Body of pancreas (tissue), 4 donors: ENCODE data around the gene KDM2B. TPM values are rescaled to one million over a fixed set of nuclear protein-coding genes. Genes with fewer than 3 reads are reported as not detected.

Experiments used
- ATAC-seq: fragments of 150-250 bp; one replicate; pipeline ENCODE4 v1.9.1; 2016
- DNase-seq, 4 donors: peaks; one replicate each; pipeline ENCODE4 v3.0.0-alpha.2; 2019
- H3K27ac ChIP-seq, 4 donors: fragments of 200-600 bp; sonication (generic); 1 replicate in 3 of 4; 2 replicates in 1 of 4; pipeline versions ENCODE4 v1.5.1 to v1.6.1; 2016 to 2019; ENCODE audit warnings: mild to moderate bottlenecking in 1 of 4, mixed read lengths in 1 of 4, moderate library complexity in 1 of 4
- H3K27me3 ChIP-seq, 2 donors: fragments of 200-600 bp; sonication (generic); one replicate each; pipeline ENCODE4 v1.6.0; 2016; ENCODE audit warnings: mild to moderate bottlenecking in 1 of 2
- H3K36me3 ChIP-seq, 2 donors: fragments of 200-600 bp; sonication (generic); replicated peaks in 1 of 2; 2 replicates each; pipeline ENCODE4 v1.5.1; 2016; ENCODE audit warnings: low read depth in 2 of 2; ENCODE audit not compliant: insufficient read depth in 1 of 2
- H3K4me1 ChIP-seq: fragments of 200-600 bp; sonication (generic); one replicate; pipeline ENCODE4 v1.6.0; 2016
- H3K4me3 ChIP-seq, 2 donors: fragments of 200-600 bp; sonication (generic); 1 replicate in 1 of 2; 2 replicates in 1 of 2; pipeline ENCODE4 v1.5.1; 2016 to 2019
- H3K9me3 ChIP-seq, 3 donors: fragments of 200-600 bp; sonication (generic); 1 replicate in 2 of 3; 2 replicates in 1 of 3; pipeline ENCODE4 v1.5.1; 2016
- CTCF ChIP-seq, 7 experiments: fragments of 450-650 bp in 4 of 7; fragments of 200-600 bp in 3 of 7; sonication (generic) in 3 of 7; IDR thresholded peaks; one replicate each; pipeline ENCODE4 v1.5.1; 2016 to 2019; ENCODE audit warnings: antibody characterized with exemption in 7 of 7
- POLR2A ChIP-seq, 3 donors: fragments of 450-650 bp; IDR thresholded peaks; one replicate each; pipeline ENCODE4 v1.6.1; 2016; ENCODE audit warnings: antibody characterized with exemption in 3 of 3, mild to moderate bottlenecking in 2 of 3
- WGBS, 2 donors: methylation state at CpG; one replicate each; pipeline ENCODE4 v1.1.5; 2017; 5-methylcytosine and 5-hydroxymethylcytosine counted together
- intact Hi-C: fragments of 100-400 bp; cut with DNase I; formaldehyde crosslinking; loops from one replicate; pipeline ENCODE4 v1.15.1; 2023
- total RNA-seq, 2 donors: library from RNA; depleted of rRNA; stranded (reverse); fragments of >200 nt; gene quantifications; one replicate each; pipeline ENCODE4 v1.1.0, GENCODE V29; 2016

The KDM2B gene
- total RNA-seq, 2 donors from 2014 or later, result 17.8 to 26.5 TPM

DNA sequence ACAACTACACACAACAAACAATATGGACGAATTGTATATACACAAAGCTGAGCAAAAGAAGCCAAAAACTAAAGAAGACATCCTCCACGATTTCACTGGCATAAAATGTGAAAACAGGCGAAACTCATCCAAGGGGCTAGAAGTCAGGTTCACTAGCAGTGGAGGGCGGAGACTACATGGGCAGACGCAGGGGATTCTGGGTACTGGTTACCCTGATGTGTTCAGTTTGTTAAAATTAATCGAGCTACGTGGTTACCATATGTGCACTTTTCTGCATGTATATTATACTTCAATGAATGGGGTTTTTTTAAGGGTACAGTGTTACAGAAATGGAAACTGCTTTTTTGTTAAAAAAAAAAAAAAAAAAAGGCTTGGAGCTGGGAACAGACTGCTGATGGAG, 12.3 kb downstream of the KDM2B start:
- TF ChIP-seq CTCF (IDR thresholded peaks at IDR 0.05), result no peak
- no peak for TF ChIP-seq POLR2A (IDR thresholded peaks at IDR 0.05)
- no peak overlapping the region for H3K4me3 ChIP-seq
- intact Hi-C loops, result no loop called here
- 77 to 87% methylated on average over 7 of the region's 7 CpGs for WGBS, 2 donors
- H3K9me3 ChIP-seq, result no peaks in the 10 kb centered on the region
- no peaks in the 10 kb centered on the region for H3K27me3 ChIP-seq
- H3K4me1 ChIP-seq, result no peaks in the 10 kb centered on the region
- no peaks in the 10 kb centered on the region for H3K36me3 ChIP-seq
- ATAC-seq (no peak), DNase-seq (no peak)
- H3K27ac ChIP-seq, result no peak overlapping the region

DNA sequence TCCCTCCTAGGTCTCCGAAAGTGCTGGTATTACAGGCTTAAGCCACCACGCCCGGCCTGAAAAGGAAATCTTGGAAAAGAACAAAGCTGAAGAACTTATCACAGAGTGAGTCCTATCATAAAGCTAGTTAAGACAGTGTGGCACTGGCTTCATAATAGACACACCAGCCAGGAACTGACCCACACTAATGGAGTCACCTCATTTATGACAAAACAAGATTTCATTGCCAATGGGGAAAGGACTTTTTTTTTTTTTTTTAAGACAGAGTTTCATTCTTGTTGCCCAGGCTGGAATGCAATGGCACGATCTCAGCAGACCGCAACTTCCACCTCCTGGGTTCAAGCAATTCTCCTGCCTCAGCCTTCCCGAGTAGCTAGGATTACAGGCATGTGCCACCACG, 15.7 kb downstream of the KDM2B start:
- H3K4me3 ChIP-seq, result no peak overlapping the region
- ATAC-seq, result no peak
- no peaks in the 10 kb centered on the region for H3K4me1 ChIP-seq

DNA sequence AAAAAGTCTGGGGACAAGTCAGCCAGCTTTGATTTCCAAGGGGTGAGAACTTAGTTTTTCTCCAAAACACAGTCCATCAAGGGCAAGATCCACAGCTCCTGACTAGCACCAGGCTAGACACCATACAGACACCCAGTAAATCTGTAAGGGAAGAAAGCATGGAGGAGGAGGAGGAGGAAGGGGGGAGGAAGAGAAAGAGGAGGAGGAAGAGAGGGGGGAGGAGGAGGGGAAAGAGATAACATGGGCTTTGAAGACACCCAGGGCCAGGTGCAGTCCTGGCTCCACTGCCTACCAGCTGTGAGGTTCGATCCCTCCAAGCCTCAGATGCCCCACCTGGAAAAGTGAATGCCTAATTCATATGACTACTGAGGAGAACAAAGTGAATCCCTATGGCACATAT, 18.3 kb downstream of the KDM2B start:
- Histone ChIP-seq H3K27ac (no peak overlapping the region), H3K4me3 (no peak overlapping the region), H3K9me3 (no peaks in the 10 kb centered on the region), H3K4me1 (no peaks in the 10 kb centered on the region), H3K36me3 (no peaks in the 10 kb centered on the region), H3K27me3 (no peaks in the 10 kb centered on the region)
- TF ChIP-seq POLR2A (IDR thresholded peaks at IDR 0.05), result no peak
- TF ChIP-seq CTCF (IDR thresholded peaks at IDR 0.05), result no peak
- DNase-seq (no peak), ATAC-seq (no peak)
- 64 to 79% methylated on average over 1 of the region's 1 CpG for whole genome bisulfite sequencing, 2 donors
- intact Hi-C loops, result no loop called here

More for the DNA sequence above, 15.7 kb downstream of the KDM2B start:
- Histone ChIP-seq H3K27me3 (no peaks in the 10 kb centered on the region), H3K9me3 (no peaks in the 10 kb centered on the region), H3K27ac (no peak overlapping the region), H3K36me3 (no peaks in the 10 kb centered on the region)
- WGBS, 2 donors, result 88 to 90% methylated on average over 7 of the region's 7 CpGs
- no peak for DNase-seq
- intact Hi-C loops, result no loop called here
- no peak for TF ChIP-seq POLR2A (IDR thresholded peaks at IDR 0.05)
- TF ChIP-seq CTCF (IDR thresholded peaks at IDR 0.05), result no peak

GRCh38 chr12:121561009-121561395, 19.8 kb downstream of the KDM2B start:
- WGBS, 2 donors, result 83 to 95% methylated on average over 12 to 16 of the region's 16 CpGs
- Histone ChIP-seq H3K27me3 (no peaks in the 10 kb centered on the region), H3K4me3 (no peak overlapping the region), H3K27ac (no peak overlapping the region), H3K9me3 (no peaks in the 10 kb centered on the region), H3K36me3 (no peaks in the 10 kb centered on the region), H3K4me1 (no peaks in the 10 kb centered on the region)
- DNase-seq (no peak), ATAC-seq (no peak)
- TF ChIP-seq CTCF (IDR thresholded peaks at IDR 0.05), result no peak
- TF ChIP-seq POLR2A (IDR thresholded peaks at IDR 0.05), result no peak
- intact Hi-C loops, result no loop called here

DNA sequence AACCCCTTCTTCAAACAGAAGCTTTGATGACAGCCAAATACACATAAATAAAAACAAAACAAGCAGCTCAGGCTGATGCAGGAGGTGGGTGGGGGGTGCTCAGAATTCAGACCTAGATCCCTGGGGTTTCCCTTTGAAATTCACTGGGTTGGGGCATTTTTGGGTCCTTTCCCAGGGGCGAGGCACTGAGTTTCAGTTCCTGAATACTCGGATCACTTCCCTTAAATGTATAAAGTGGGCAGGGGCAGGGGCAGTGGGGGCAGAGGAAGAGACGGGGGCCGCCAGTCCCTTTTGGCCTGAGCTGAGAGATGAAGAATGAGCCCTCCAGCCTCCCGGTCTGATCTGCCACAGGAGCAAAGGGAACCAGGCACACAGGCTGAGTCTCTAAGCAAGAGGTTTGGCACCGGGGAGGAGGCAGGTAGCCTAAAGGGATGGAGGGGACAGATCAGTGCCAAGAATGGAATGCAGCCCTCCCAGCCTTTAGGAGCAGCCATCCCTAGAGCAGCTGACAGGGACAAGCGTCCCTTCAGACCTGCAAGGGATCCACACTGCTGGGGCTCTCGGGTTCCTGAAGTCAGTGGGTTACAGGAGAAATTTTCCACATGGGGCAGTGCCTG, 20.3 kb downstream of the KDM2B start:
- Histone ChIP-seq H3K27ac (no peak overlapping the region), H3K9me3 (no peaks in the 10 kb centered on the region), H3K4me1 (no peaks in the 10 kb centered on the region), H3K4me3 (no peak overlapping the region), H3K27me3 (no peaks in the 10 kb centered on the region), H3K36me3 (no peaks in the 10 kb centered on the region)
- ATAC-seq (no peak), DNase-seq (no peak)
- intact Hi-C loops, result no loop called here
- TF ChIP-seq POLR2A (IDR thresholded peaks at IDR 0.05), result no peak
- TF ChIP-seq CTCF (IDR thresholded peaks at IDR 0.05), result no peak
- 84 to 90% methylated on average over 7 to 8 of the region's 8 CpGs for WGBS, 2 donors
